KMS-11 (cell line): ENCODE measurements around the gene NACA2.
"Not testable (repeated sequence)": the region's sequence is repeated elsewhere in the genome, so short reads cannot be mapped to it uniquely, and the experiment has no call there.

Source experiments
- H2AFZ ChIP-seq: fragments of 200-600 bp; sonication (generic); 2 replicates; pipeline ENCODE4 v1.6.1; 2016; ENCODE audit warnings: antibody characterized with exemption, mixed run types, low read depth
- H3K27ac ChIP-seq: fragments of 200-600 bp; sonication (generic); 2 replicates; pipeline ENCODE4 v1.6.1; 2016; ENCODE audit warnings: mild to moderate bottlenecking, mixed run types
- H3K27me3 ChIP-seq: fragments of 200-600 bp; sonication (generic); 2 replicates; pipeline ENCODE4 v1.6.1; 2017; ENCODE audit warnings: mild to moderate bottlenecking, low read depth, mixed run types, moderate library complexity; ENCODE audit not compliant: insufficient read depth
- H3K36me3 ChIP-seq: fragments of 200-600 bp; sonication (generic); 2 replicates; pipeline ENCODE4 v1.6.1; 2017; ENCODE audit warnings: mild to moderate bottlenecking, mixed run types; ENCODE audit not compliant: insufficient read depth
- H3K4me1 ChIP-seq: fragments of 200-600 bp; sonication (generic); 2 replicates; pipeline ENCODE4 v1.6.1; 2016; ENCODE audit warnings: mild to moderate bottlenecking, low read depth, mixed run types; ENCODE audit not compliant: poor library complexity, severe bottlenecking
- H3K4me2 ChIP-seq: fragments of 200-600 bp; sonication (generic); 2 replicates; pipeline ENCODE4 v1.7.0; 2016; ENCODE audit warnings: mild to moderate bottlenecking, mixed run types
- H3K4me3 ChIP-seq: fragments of 200-600 bp; sonication (generic); IDR thresholded peaks from 2 replicates; pipeline ENCODE4 v1.6.1; 2017; ENCODE audit warnings: low read depth, low read length, mixed read lengths; ENCODE audit not compliant: insufficient read depth
- H3K79me2 ChIP-seq: fragments of 200-600 bp; sonication (generic); 2 replicates; pipeline ENCODE4 v1.6.1; 2016; ENCODE audit warnings: low read depth, mixed run types; ENCODE audit not compliant: insufficient read depth
- H3K9ac ChIP-seq: fragments of 200-600 bp; sonication (generic); 2 replicates; pipeline ENCODE4 v1.6.1; 2016; ENCODE audit warnings: mild to moderate bottlenecking, mixed run types
- H4K20me1 ChIP-seq: fragments of 200-600 bp; sonication (generic); 2 replicates; pipeline ENCODE4 v1.6.1; 2016; ENCODE audit warnings: mild to moderate bottlenecking, mixed run types; ENCODE audit not compliant: insufficient read depth
- TF ChIP-seq, protein P1 (sequence below): fragments of 200-600 bp; sonication (generic); conservative IDR thresholded peaks from 2 replicates; pipeline ENCODE4 v1.6.1; 2017; ENCODE audit warnings: low read depth, mild to moderate bottlenecking, antibody characterized with exemption, low read length, moderate library complexity, mixed read lengths

NACA2 gene

DNA sequence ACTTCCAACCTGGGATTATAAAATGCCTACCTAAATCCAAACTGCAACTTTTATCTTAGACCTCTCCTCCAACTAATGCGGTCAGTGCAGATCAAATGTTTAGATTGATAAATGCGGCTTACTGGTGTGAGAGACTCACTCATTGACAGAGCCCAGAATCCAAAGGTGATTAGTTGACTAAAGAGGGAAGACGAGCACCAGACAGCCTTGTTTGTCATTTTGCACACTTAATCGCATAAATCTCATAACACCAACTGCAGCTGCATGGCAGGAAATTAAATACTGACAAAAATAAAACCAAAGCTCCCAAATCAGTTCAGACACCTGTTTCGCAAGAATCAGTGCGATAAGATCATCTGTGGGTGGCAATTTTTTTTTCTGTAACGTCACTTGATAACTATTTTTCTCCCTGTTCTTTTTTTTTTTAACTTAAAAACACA lies 35.9 kb downstream of the NACA2 start:
- Histone ChIP-seq H3K4me1 (no peaks in the 10 kb centered on the region), H3K9ac (no peak overlapping the region), H3K4me3 (no peak overlapping the region), H3K79me2 (no peaks in the 10 kb centered on the region), H2AFZ (no peak overlapping the region), H3K27me3 (no peaks in the 10 kb centered on the region), H4K20me1 (no peaks in the 10 kb centered on the region), H3K4me2 (no peak overlapping the region), H3K36me3 (no peaks in the 10 kb centered on the region), H3K27ac (no peak overlapping the region)
- TF ChIP-seq, protein P1, sequence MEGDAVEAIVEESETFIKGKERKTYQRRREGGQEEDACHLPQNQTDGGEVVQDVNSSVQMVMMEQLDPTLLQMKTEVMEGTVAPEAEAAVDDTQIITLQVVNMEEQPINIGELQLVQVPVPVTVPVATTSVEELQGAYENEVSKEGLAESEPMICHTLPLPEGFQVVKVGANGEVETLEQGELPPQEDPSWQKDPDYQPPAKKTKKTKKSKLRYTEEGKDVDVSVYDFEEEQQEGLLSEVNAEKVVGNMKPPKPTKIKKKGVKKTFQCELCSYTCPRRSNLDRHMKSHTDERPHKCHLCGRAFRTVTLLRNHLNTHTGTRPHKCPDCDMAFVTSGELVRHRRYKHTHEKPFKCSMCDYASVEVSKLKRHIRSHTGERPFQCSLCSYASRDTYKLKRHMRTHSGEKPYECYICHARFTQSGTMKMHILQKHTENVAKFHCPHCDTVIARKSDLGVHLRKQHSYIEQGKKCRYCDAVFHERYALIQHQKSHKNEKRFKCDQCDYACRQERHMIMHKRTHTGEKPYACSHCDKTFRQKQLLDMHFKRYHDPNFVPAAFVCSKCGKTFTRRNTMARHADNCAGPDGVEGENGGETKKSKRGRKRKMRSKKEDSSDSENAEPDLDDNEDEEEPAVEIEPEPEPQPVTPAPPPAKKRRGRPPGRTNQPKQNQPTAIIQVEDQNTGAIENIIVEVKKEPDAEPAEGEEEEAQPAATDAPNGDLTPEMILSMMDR: no peak

DNA sequence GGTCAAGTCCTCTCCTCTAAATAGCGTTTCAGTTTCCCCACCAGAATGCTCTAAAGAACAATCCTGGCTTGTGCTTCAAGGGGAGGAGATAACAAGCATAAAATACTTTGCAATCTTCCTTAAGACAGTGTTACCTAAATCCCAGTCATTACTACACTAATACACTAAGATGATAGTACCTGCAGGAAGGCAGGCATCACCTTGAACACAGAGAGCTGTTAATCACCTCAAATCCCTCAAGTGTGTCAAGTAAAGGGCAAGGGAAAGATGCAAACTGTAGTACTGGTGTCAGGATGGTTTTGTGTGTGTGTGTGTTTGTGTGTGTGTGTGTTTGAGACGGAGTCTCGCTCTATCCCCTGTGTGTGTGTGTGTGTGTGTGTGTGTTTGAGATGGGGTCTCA lies 36.8 kb downstream of the NACA2 start:
- H3K4me3 ChIP-seq: no peak overlapping the region
- TF ChIP-seq, protein P1: no peak
- no peak overlapping the region for H3K27ac ChIP-seq
- H2AFZ ChIP-seq: no peak overlapping the region
- H3K27me3 ChIP-seq: no peaks in the 10 kb centered on the region
- H3K4me1 ChIP-seq: no peaks in the 10 kb centered on the region
- no peaks in the 10 kb centered on the region for H3K79me2 ChIP-seq
- H4K20me1 ChIP-seq: no peaks in the 10 kb centered on the region
- no peak overlapping the region for H3K4me2 ChIP-seq
- no peak overlapping the region for H3K9ac ChIP-seq
- no peaks in the 10 kb centered on the region for H3K36me3 ChIP-seq

DNA sequence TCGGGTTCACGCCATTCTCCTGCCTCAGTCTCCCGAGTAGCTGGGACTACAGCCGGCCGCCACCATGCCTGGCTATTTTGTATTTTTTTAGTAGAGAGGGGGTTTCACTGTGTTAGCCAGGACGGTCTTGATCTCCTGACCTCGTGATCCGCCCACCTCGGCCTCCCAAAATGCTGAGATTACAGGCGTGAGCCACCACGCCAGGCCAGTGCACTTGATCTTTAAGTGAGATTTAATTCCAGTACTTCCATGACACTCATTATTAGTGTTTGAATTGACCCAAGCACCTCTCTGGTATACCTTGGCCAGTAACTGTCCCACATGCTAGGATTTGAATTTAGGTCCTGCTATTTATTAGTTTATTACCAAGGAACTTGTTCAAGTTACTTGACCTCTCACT lies 38.5 kb downstream of the NACA2 start:
- H3K4me2 ChIP-seq, H3K27ac ChIP-seq, H3K4me3 ChIP-seq, H3K4me1 ChIP-seq, H2AFZ ChIP-seq, H4K20me1 ChIP-seq, H3K36me3 ChIP-seq, H3K27me3 ChIP-seq, H3K9ac ChIP-seq, H3K79me2 ChIP-seq: not testable (repeated sequence)

DNA sequence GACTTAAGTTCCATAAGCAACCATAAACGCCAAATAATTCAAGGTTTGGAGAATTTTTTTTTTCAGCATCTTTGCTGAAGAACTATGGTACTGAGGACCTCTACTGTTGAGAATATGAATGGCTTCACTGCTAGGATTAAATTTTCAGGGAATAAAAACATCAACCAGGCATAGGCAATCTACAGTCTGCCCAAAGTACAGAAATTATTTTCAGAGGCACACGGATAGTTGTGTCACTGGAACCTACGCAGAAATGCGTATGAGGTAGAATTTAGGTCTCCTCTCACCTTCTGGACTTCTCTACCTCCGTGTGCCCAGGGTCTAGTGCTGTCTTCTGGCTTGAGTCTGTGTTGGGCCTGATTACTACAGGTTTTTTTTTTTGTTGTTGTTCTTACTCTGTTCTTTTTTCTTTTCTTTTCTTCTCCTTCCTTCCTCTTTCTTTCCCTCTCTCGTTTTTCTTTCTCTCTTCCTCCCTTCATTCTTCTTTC lies 39.7 kb downstream of the NACA2 start:
- H3K9ac ChIP-seq: no peak overlapping the region
- H2AFZ ChIP-seq: peak overlapping the region; percentile 31; the same call in 1 of the 2 replicates
- TF ChIP-seq, protein P1: peak; percentile 76
- H3K4me1 ChIP-seq: no peaks in the 10 kb centered on the region
- H3K27ac ChIP-seq: no peak overlapping the region
- H3K27me3 ChIP-seq: no peaks in the 10 kb centered on the region
- no peaks in the 10 kb centered on the region for H3K79me2 ChIP-seq
- H3K36me3 ChIP-seq: no peaks in the 10 kb centered on the region
- H3K4me2 ChIP-seq: no peak overlapping the region
- H3K4me3 ChIP-seq: no peak overlapping the region
- H4K20me1 ChIP-seq: no peaks in the 10 kb centered on the region

DNA sequence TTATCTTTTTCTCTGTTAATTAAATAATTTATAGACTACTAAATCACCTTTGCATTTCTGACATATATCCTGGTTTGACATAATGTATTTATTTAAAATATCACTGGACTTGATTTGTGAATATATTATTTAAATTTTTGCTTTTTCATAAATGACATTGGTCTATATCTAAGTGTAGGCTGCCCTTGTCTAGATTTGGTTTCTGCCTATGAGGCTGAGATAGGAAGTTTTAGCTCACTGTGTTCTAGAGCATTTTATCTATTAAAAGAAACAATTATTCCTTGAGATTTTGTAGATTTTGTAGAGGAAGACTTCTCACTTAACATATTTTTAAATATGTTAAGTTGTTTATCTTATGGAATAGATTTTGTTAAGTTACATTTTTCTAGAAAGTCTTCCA lies 43.9 kb downstream of the NACA2 start:
- H2AFZ ChIP-seq: no peak overlapping the region
- H3K4me1 ChIP-seq: no peaks in the 10 kb centered on the region
- TF ChIP-seq, protein P1: no peak
- no peaks in the 10 kb centered on the region for H3K79me2 ChIP-seq
- H3K36me3 ChIP-seq: no peaks in the 10 kb centered on the region
- no peak overlapping the region for H3K4me3 ChIP-seq
- no peak overlapping the region for H3K27ac ChIP-seq
- H3K9ac ChIP-seq: no peak overlapping the region
- H3K27me3 ChIP-seq: no peaks in the 10 kb centered on the region
- H3K4me2 ChIP-seq: no peak overlapping the region
- H4K20me1 ChIP-seq: no peaks in the 10 kb centered on the region
